ENCODE results near the gene DCLK2. TPM values are rescaled to one million over a fixed set of nuclear protein-coding genes. Genes with fewer than 3 reads are reported as not detected.
"Not testable (repeated sequence)": the region's sequence is repeated elsewhere in the genome, so short reads cannot be mapped to it uniquely, and the experiment has no call there.

DCLK2 gene
- total RNA-seq, 6 donors from 2014 or later, result 2.1 to 16.8 (median 3.3) TPM

GRCh38 chr4:150161109-150161508, 82.9 kb downstream of the DCLK2 start:
- ATAC-seq (ENCODE audit: low FRiP score in 2 of 2), result no peak
- Histone ChIP-seq H3K27me3 (no peaks in the 10 kb centered on the region), H3K27ac (peak overlapping the region in 1 of 4 donors; percentile 62), H3K9me3 (no peaks in the 10 kb centered on the region), H3K4me3 (no peak overlapping the region), H3K4me1 (peaks cover 0 to 3% (median 2%) of the 10 kb centered on the region in 4 donors), H3K36me3 (no peaks in the 10 kb centered on the region)
- DNase-seq, result no peak
- TF ChIP-seq CTCF (IDR thresholded peaks at IDR 0.05) (no peak), EP300 (IDR thresholded peaks at IDR 0.05) (no peak), POLR2AphosphoS5 (IDR thresholded peaks at IDR 0.05) (no peak), POLR2A (IDR thresholded peaks at IDR 0.05) (no peak)

GRCh38 chr4:150162020-150162419, 83.8 kb downstream of the DCLK2 start:
- H3K9me3 ChIP-seq; DNase-seq; H3K4me1 ChIP-seq; H3K36me3 ChIP-seq; ATAC-seq (ENCODE audit: low FRiP score in 2 of 2); H3K4me3 ChIP-seq; H3K27me3 ChIP-seq; H3K27ac ChIP-seq: not testable (repeated sequence)
- WGBS, 2 donors, result 65 to 97% methylated on average over 2 of the region's 2 CpGs

GRCh38 chr4:150164055-150164454, 85.8 kb downstream of the DCLK2 start:
- DNase-seq (no peak), ATAC-seq (ENCODE audit: low FRiP score in 2 of 2) (no peak)
- Histone ChIP-seq H3K9me3 (no peaks in the 10 kb centered on the region), H3K4me1 (peaks cover 0 to 3% (median 2%) of the 10 kb centered on the region in 4 donors), H3K4me3 (no peak overlapping the region), H3K27me3 (no peaks in the 10 kb centered on the region), H3K27ac (no peak overlapping the region), H3K36me3 (no peaks in the 10 kb centered on the region)
- TF ChIP-seq POLR2AphosphoS5 (IDR thresholded peaks at IDR 0.05) (no peak), POLR2A (IDR thresholded peaks at IDR 0.05) (no peak), EP300 (IDR thresholded peaks at IDR 0.05) (no peak), CTCF (IDR thresholded peaks at IDR 0.05) (no peak)

GRCh38 chr4:150164956-150165629, 86.8 kb downstream of the DCLK2 start:
- Histone ChIP-seq H3K4me1 (peaks cover 0 to 3% (median 1%) of the 10 kb centered on the region in 4 donors), H3K27me3 (no peaks in the 10 kb centered on the region), H3K4me3 (no peak overlapping the region), H3K9me3 (no peaks in the 10 kb centered on the region), H3K27ac (no peak overlapping the region), H3K36me3 (no peaks in the 10 kb centered on the region)
- no peak for ATAC-seq (ENCODE audit: low FRiP score in 2 of 2)
- DNase-seq, result no peak
- WGBS, 2 donors, result 69 to 70% methylated on average over 3 of the region's 3 CpGs
- TF ChIP-seq POLR2AphosphoS5 (IDR thresholded peaks at IDR 0.05) (no peak), CTCF (IDR thresholded peaks at IDR 0.05) (no peak), POLR2A (IDR thresholded peaks at IDR 0.05) (no peak), EP300 (IDR thresholded peaks at IDR 0.05) (no peak)

- Histone ChIP-seq H3K9me3 (no peaks in the 10 kb centered on the region), H3K4me3 (no peak overlapping the region), H3K36me3 (no peaks in the 10 kb centered on the region), H3K27ac (no peak overlapping the region), H3K4me1 (no peaks in the 10 kb centered on the region), H3K27me3 (no peaks in the 10 kb centered on the region)
- ATAC-seq (ENCODE audit: low FRiP score in 2 of 2), result no peak
- no peak for DNase-seq
- TF ChIP-seq CTCF (IDR thresholded peaks at IDR 0.05) (no peak), EP300 (IDR thresholded peaks at IDR 0.05) (no peak), POLR2A (IDR thresholded peaks at IDR 0.05) (no peak), POLR2AphosphoS5 (IDR thresholded peaks at IDR 0.05) (no peak)
- 49 to 51% methylated on average over 2 of the region's 2 CpGs for WGBS, 2 donors
These were observed 88.8 kb downstream of the DCLK2 start for GRCh38 chr4:150167054-150167453.

All from upper lobe of left lung (tissue), 6 donors.